ENCODE measurements around the gene MIGA2.

Gene MIGA2

GRCh38 chr9:129052592-129052991 is 16.2 kb downstream of the MIGA2 start:
- Histone ChIP-seq H3K4me3 (ENCODE audit: low read length) (no peak overlapping the region), H3K27me3 (ENCODE audit: insufficient read depth, low read length) (no peaks in the 10 kb centered on the region), H3K4me1 (ENCODE audit: insufficient read depth, low read length) (no peaks in the 10 kb centered on the region)

GRCh38 chr9:129053020-129053419 is 16.6 kb downstream of the MIGA2 start:
- H3K9me3 ChIP-seq (ENCODE audit: insufficient read depth, low read depth, low read length): no peaks in the 10 kb centered on the region
- no peak overlapping the region for H3K4me3 ChIP-seq (ENCODE audit: low read length)
- no peaks in the 10 kb centered on the region for H3K4me1 ChIP-seq (ENCODE audit: insufficient read depth, low read length)

More at GRCh38 chr9:129052592-129052991, 16.2 kb downstream of the MIGA2 start:
- no peaks in the 10 kb centered on the region for H3K9me3 ChIP-seq (ENCODE audit: insufficient read depth, low read depth, low read length)
- H3K36me3 ChIP-seq (ENCODE audit: insufficient read depth, low read depth, low read length): peaks cover 22% of the 10 kb centered on the region
- H3K9ac ChIP-seq (ENCODE audit: low read depth, low read length): no peak overlapping the region
- H3K27ac ChIP-seq (ENCODE audit: low read length): no peak overlapping the region

GRCh38 chr9:129054163-129054851 is 17.9 kb downstream of the MIGA2 start:
- no peak overlapping the region for H3K9ac ChIP-seq (ENCODE audit: low read depth, low read length)
- no peaks in the 10 kb centered on the region for H3K9me3 ChIP-seq (ENCODE audit: insufficient read depth, low read depth, low read length)
- H3K36me3 ChIP-seq (ENCODE audit: insufficient read depth, low read depth, low read length): peaks cover 11% of the 10 kb centered on the region
- H3K4me3 ChIP-seq (ENCODE audit: low read length): no peak overlapping the region
- no peaks in the 10 kb centered on the region for H3K4me1 ChIP-seq (ENCODE audit: insufficient read depth, low read length)
- no peak overlapping the region for H3K27ac ChIP-seq (ENCODE audit: low read length)
- no peaks in the 10 kb centered on the region for H3K27me3 ChIP-seq (ENCODE audit: insufficient read depth, low read length)

More at GRCh38 chr9:129053020-129053419, 16.6 kb downstream of the MIGA2 start:
- Histone ChIP-seq H3K27me3 (ENCODE audit: insufficient read depth, low read length) (no peaks in the 10 kb centered on the region), H3K27ac (ENCODE audit: low read length) (no peak overlapping the region), H3K9ac (ENCODE audit: low read depth, low read length) (no peak overlapping the region), H3K36me3 (ENCODE audit: insufficient read depth, low read depth, low read length) (peaks cover 21% of the 10 kb centered on the region)

- H3K9me3 ChIP-seq (ENCODE audit: insufficient read depth, low read depth, low read length): no peaks in the 10 kb centered on the region
- H3K36me3 ChIP-seq (ENCODE audit: insufficient read depth, low read depth, low read length): peaks cover 25% of the 10 kb centered on the region
- H3K4me1 ChIP-seq (ENCODE audit: insufficient read depth, low read length): no peaks in the 10 kb centered on the region
- no peaks in the 10 kb centered on the region for H3K27me3 ChIP-seq (ENCODE audit: insufficient read depth, low read length)
- H3K27ac ChIP-seq (ENCODE audit: low read length): no peak overlapping the region
- H3K4me3 ChIP-seq (ENCODE audit: low read length): no peak overlapping the region
- H3K9ac ChIP-seq (ENCODE audit: low read depth, low read length): no peak overlapping the region
Observed at GRCh38 chr9:129058965-129059795, 22.8 kb downstream of the MIGA2 start.

GRCh38 chr9:129059796-129060785 is 23.7 kb downstream of the MIGA2 start:
- peaks cover 33% of the 10 kb centered on the region for H3K36me3 ChIP-seq (ENCODE audit: insufficient read depth, low read depth, low read length)

GRCh38 chr9:129060991-129061390 is 24.6 kb downstream of the MIGA2 start:
- Histone ChIP-seq H3K9me3 (ENCODE audit: insufficient read depth, low read depth, low read length) (no peaks in the 10 kb centered on the region), H3K4me3 (ENCODE audit: low read length) (no peak overlapping the region), H3K9ac (ENCODE audit: low read depth, low read length) (no peak overlapping the region), H3K27ac (ENCODE audit: low read length) (no peak overlapping the region), H3K27me3 (ENCODE audit: insufficient read depth, low read length) (no peaks in the 10 kb centered on the region), H3K4me1 (ENCODE audit: insufficient read depth, low read length) (no peaks in the 10 kb centered on the region), H3K36me3 (ENCODE audit: insufficient read depth, low read depth, low read length) (peaks cover 41% of the 10 kb centered on the region)

More at GRCh38 chr9:129059796-129060785, 23.7 kb downstream of the MIGA2 start:
- Histone ChIP-seq H3K4me1 (ENCODE audit: insufficient read depth, low read length) (no peaks in the 10 kb centered on the region), H3K9me3 (ENCODE audit: insufficient read depth, low read depth, low read length) (no peaks in the 10 kb centered on the region), H3K4me3 (ENCODE audit: low read length) (no peak overlapping the region), H3K27ac (ENCODE audit: low read length) (no peak overlapping the region), H3K9ac (ENCODE audit: low read depth, low read length) (no peak overlapping the region), H3K27me3 (ENCODE audit: insufficient read depth, low read length) (no peaks in the 10 kb centered on the region)

- no peak overlapping the region for H3K4me3 ChIP-seq (ENCODE audit: low read length)
- H3K27ac ChIP-seq (ENCODE audit: low read length): no peak overlapping the region
- no peaks in the 10 kb centered on the region for H3K27me3 ChIP-seq (ENCODE audit: insufficient read depth, low read length)
- no peak overlapping the region for H3K9ac ChIP-seq (ENCODE audit: low read depth, low read length)
- H3K4me1 ChIP-seq (ENCODE audit: insufficient read depth, low read length): no peaks in the 10 kb centered on the region
- peaks cover 53% of the 10 kb centered on the region for H3K36me3 ChIP-seq (ENCODE audit: insufficient read depth, low read depth, low read length)
- H3K9me3 ChIP-seq (ENCODE audit: insufficient read depth, low read depth, low read length): no peaks in the 10 kb centered on the region
Observed at GRCh38 chr9:129063061-129063460, 26.6 kb downstream of the MIGA2 start.

- peaks cover 59% of the 10 kb centered on the region for H3K36me3 ChIP-seq (ENCODE audit: insufficient read depth, low read depth, low read length)
- no peak overlapping the region for H3K27ac ChIP-seq (ENCODE audit: low read length)
- H3K27me3 ChIP-seq (ENCODE audit: insufficient read depth, low read length): no peaks in the 10 kb centered on the region
- H3K4me1 ChIP-seq (ENCODE audit: insufficient read depth, low read length): no peaks in the 10 kb centered on the region
- H3K9ac ChIP-seq (ENCODE audit: low read depth, low read length): no peak overlapping the region
- H3K9me3 ChIP-seq (ENCODE audit: insufficient read depth, low read depth, low read length): no peaks in the 10 kb centered on the region
- H3K4me3 ChIP-seq (ENCODE audit: low read length): no peak overlapping the region
Observed at GRCh38 chr9:129064499-129064908, 28.1 kb downstream of the MIGA2 start.

GRCh38 chr9:129068110-129068509 is 31.7 kb downstream of the MIGA2 start:
- Histone ChIP-seq H3K4me3 (ENCODE audit: low read length) (no peak overlapping the region), H3K36me3 (ENCODE audit: insufficient read depth, low read depth, low read length) (peaks cover 42% of the 10 kb centered on the region), H3K4me1 (ENCODE audit: insufficient read depth, low read length) (peaks cover 10% of the 10 kb centered on the region), H3K9me3 (ENCODE audit: insufficient read depth, low read depth, low read length) (no peaks in the 10 kb centered on the region), H3K27me3 (ENCODE audit: insufficient read depth, low read length) (no peaks in the 10 kb centered on the region), H3K27ac (ENCODE audit: low read length) (no peak overlapping the region), H3K9ac (ENCODE audit: low read depth, low read length) (no peak overlapping the region)

- Histone ChIP-seq H3K9ac (ENCODE audit: low read depth, low read length) (no peak overlapping the region), H3K27ac (ENCODE audit: low read length) (no peak overlapping the region), H3K4me1 (ENCODE audit: insufficient read depth, low read length) (peaks cover 10% of the 10 kb centered on the region), H3K4me3 (ENCODE audit: low read length) (no peak overlapping the region), H3K36me3 (ENCODE audit: insufficient read depth, low read depth, low read length) (peaks cover 38% of the 10 kb centered on the region), H3K27me3 (ENCODE audit: insufficient read depth, low read length) (no peaks in the 10 kb centered on the region), H3K9me3 (ENCODE audit: insufficient read depth, low read depth, low read length) (no peaks in the 10 kb centered on the region)
Observed at GRCh38 chr9:129068990-129069861, 32.8 kb downstream of the MIGA2 start.

Measured in iPS-20b (cell line).